K562 (cell line): Measurements from ENCODE around the gene LMNTD2. TPM values are rescaled to one million over a fixed set of nuclear protein-coding genes. Genes with fewer than 3 reads are reported as not detected.
A peak's percentile ranks its signal among the peaks of the same experiment; 100 is the strongest.

ENCODE experiments used
- HDAC6 ChIP-seq: IDR thresholded peaks from 2 replicates; pipeline ENCODE4 v1.6.1; 2012; ENCODE audit warnings: low read depth, mild to moderate bottlenecking, control low read depth, inconsistent platforms, low read length, moderate library complexity
- KDM2B ChIP-seq: fragments of 250-450 bp; sonication (Bioruptor Pico); IDR thresholded peaks from 2 replicates; pipeline ENCODE4 v1.8.0; 2021; ENCODE audit warnings: mild to moderate bottlenecking, moderate library complexity
- MCM5 ChIP-seq: fragments of 450-650 bp; IDR thresholded peaks from 2 replicates; pipeline ENCODE4 v1.6.1; 2016; ENCODE audit warnings: low read depth
- MTA1 ChIP-seq: fragments of 450-650 bp; IDR thresholded peaks from 2 replicates; pipeline ENCODE4 v1.6.1; 2017; ENCODE audit warnings: borderline replicate concordance
- MYNN ChIP-seq, 2 experiments: sonication (generic); formaldehyde crosslinking in 1 of 2; IDR thresholded peaks; 2 replicates each; pipeline versions ENCODE4 v1.5.0 to v1.6.1; 2016 to 2020; ENCODE audit warnings: antibody characterized with exemption in 1 of 2, missing genetic modification reagents in 1 of 2
- PTTG1 ChIP-seq: fragments of 450-650 bp; IDR thresholded peaks from 2 replicates; pipeline ENCODE4 v1.6.1; 2016; ENCODE audit warnings: low read depth, mild to moderate bottlenecking, missing genetic modification characterization, missing compliant biosample characterization
- SAFB ChIP-seq: fragments of 200-400 bp; formaldehyde crosslinking; IDR thresholded peaks from 2 replicates; pipeline ENCODE4 v1.6.1; 2017; ENCODE audit warnings: low read depth, low read length, borderline replicate concordance
- SRSF1 ChIP-seq: fragments of 200-400 bp; formaldehyde crosslinking; IDR thresholded peaks from 2 replicates; pipeline ENCODE4 v1.6.1; 2017; ENCODE audit warnings: mild to moderate bottlenecking, low read depth, low read length, moderate library complexity
- ZC3H4 ChIP-seq: sonication (generic); formaldehyde crosslinking; IDR thresholded peaks from 2 replicates; pipeline ENCODE4 v1.9.0; 2021; ENCODE audit warnings: missing genetic modification reagents, borderline replicate concordance
- ZNF165 ChIP-seq: fragments of 250-450 bp; sonication (Bioruptor Pico); IDR thresholded peaks from 2 replicates; pipeline ENCODE4 v1.4.0; 2020; ENCODE audit warnings: borderline replicate concordance
- ZNF274 ChIP-seq: IDR thresholded peaks from 2 replicates; pipeline ENCODE4 v1.6.1; 2011; ENCODE audit warnings: low read depth, mild to moderate bottlenecking, low read length, moderate library complexity, borderline replicate concordance
- ZNF507 ChIP-seq: conservative IDR thresholded peaks from 2 replicates; pipeline ENCODE4 v1.6.1; 2017; ENCODE audit warnings: missing genetic modification characterization, missing compliant biosample characterization
- polyA plus RNA-seq, 8 experiments: library from polyadenylated mRNA; depleted of rRNA in 4 of 8; stranded (reverse) in 5 of 8; unstranded in 3 of 8; fragments of >200 nt; fragmentation: Nextera tagmentation in 2 of 8; fragmentation: Illumina TruSeq in 1 of 8; extraction: Ambion mirVana in 2 of 8; extraction: Trizol in 1 of 8; gene quantifications; 2 replicates each; pipeline versions ENCODE4 v1.2.1 to v1.2.3, GENCODE V29; 2011 to 2014; ENCODE audit warnings: inconsistent platforms in 1 of 8, missing spikeins in 1 of 8
- total RNA-seq, 7 experiments: library from RNA; depleted of rRNA in 6 of 7; stranded (reverse); fragments of >200 nt in 6 of 7; fragmentation: Illumina TruSeq in 2 of 7; extraction: Trizol in 2 of 7; gene quantifications; 2 replicates each; pipeline versions ENCODE4 v1.2.1 to v1.2.3, GENCODE V29; 2011 to 2021; ENCODE audit warnings: low replicate concordance in 1 of 7
- TF ChIP-seq, protein P1 (sequence below): fragments of 250-450 bp; sonication (Bioruptor Pico); IDR thresholded peaks from 2 replicates; pipeline ENCODE4 v1.4.0; 2020
- TF ChIP-seq, protein P2 (sequence below), 2 experiments: fragments of 450-650 bp in 1 of 2; sonication (generic) in 1 of 2; formaldehyde crosslinking; conservative IDR thresholded peaks; 2 replicates each; pipeline versions ENCODE4 v1.4.0 to v1.8.1; 2020 to 2022; ENCODE audit warnings: mild to moderate bottlenecking in 1 of 2, missing genetic modification reagents in 1 of 2
- TF ChIP-seq, protein P3 (sequence below): fragments of 450-650 bp; IDR thresholded peaks from 2 replicates; pipeline ENCODE4 v1.6.1; 2014; ENCODE audit warnings: low read depth, mild to moderate bottlenecking, moderate library complexity, borderline replicate concordance
- TF ChIP-seq, protein P4 (sequence below): fragments of 150-350 bp; IDR thresholded peaks from 2 replicates; pipeline ENCODE4 v1.6.1; 2014; ENCODE audit warnings: low read depth, mild to moderate bottlenecking, low read length, borderline replicate concordance

Gene LMNTD2
- total and polyA plus RNA-seq, 9 of the 15 experiments (the other 6 are each of a cell fraction or from before 2014, with no cell fraction given): 0.48 to 4.2 (median 1.5) TPM; not detected in 3

DNA sequence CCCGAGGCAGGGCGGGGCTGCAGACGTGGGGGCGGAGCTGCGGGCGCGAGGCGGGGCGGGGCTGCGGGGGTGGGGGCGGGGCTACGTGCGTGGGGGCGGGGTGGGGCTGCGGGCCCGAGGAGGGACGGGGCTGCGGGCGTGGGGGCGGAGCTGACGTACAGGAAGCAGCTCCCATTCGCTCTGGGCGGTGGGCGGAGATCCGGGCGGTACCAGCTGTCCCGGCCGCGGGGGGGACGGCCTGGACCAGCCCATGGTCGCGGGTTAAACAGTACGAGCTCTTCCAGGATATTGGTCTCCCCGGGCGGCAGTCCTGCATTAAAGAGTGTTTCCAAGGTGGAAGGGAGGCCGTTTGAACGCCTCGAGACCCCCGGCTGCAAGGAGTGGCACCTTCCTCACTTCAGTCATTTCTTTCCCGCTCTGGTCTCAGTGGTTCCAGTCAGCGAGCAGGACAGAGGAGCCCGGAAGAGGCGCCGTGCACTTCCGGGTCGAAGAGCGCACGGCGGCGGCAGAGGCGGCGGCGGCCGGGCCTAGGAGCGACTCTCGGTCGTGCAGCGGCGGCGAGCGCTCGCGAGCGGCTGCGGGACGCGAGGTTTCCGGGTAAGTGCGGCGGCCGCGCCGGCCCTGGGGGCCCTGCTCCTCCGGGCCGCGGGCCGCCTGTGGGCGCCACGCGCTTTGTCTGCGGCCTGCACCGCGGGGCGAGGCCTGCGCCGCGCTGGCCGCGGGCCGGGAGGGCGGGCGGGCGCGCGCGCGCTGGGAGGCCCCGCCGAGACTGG is 15.6 kb upstream of the LMNTD2 start, which contains the start of gene PHRF1 (continued):
- TF ChIP-seq, protein P1, sequence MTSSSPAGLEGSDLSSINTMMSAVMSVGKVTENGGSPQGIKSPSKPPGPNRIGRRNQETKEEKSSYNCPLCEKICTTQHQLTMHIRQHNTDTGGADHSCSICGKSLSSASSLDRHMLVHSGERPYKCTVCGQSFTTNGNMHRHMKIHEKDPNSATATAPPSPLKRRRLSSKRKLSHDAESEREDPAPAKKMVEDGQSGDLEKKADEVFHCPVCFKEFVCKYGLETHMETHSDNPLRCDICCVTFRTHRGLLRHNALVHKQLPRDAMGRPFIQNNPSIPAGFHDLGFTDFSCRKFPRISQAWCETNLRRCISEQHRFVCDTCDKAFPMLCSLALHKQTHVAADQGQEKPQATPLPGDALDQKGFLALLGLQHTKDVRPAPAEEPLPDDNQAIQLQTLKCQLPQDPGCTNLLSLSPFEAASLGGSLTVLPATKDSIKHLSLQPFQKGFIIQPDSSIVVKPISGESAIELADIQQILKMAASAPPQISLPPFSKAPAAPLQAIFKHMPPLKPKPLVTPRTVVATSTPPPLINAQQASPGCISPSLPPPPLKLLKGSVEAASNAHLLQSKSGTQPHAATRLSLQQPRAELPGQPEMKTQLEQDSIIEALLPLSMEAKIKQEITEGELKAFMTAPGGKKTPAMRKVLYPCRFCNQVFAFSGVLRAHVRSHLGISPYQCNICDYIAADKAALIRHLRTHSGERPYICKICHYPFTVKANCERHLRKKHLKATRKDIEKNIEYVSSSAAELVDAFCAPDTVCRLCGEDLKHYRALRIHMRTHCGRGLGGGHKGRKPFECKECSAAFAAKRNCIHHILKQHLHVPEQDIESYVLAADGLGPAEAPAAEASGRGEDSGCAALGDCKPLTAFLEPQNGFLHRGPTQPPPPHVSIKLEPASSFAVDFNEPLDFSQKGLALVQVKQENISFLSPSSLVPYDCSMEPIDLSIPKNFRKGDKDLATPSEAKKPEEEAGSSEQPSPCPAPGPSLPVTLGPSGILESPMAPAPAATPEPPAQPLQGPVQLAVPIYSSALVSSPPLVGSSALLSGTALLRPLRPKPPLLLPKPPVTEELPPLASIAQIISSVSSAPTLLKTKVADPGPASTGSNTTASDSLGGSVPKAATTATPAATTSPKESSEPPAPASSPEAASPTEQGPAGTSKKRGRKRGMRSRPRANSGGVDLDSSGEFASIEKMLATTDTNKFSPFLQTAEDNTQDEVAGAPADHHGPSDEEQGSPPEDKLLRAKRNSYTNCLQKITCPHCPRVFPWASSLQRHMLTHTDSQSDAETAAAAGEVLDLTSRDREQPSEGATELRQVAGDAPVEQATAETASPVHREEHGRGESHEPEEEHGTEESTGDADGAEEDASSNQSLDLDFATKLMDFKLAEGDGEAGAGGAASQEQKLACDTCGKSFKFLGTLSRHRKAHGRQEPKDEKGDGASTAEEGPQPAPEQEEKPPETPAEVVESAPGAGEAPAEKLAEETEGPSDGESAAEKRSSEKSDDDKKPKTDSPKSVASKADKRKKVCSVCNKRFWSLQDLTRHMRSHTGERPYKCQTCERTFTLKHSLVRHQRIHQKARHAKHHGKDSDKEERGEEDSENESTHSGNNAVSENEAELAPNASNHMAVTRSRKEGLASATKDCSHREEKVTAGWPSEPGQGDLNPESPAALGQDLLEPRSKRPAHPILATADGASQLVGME (CRISPR knock-in tag): no peak
- TF ChIP-seq, protein P2, sequence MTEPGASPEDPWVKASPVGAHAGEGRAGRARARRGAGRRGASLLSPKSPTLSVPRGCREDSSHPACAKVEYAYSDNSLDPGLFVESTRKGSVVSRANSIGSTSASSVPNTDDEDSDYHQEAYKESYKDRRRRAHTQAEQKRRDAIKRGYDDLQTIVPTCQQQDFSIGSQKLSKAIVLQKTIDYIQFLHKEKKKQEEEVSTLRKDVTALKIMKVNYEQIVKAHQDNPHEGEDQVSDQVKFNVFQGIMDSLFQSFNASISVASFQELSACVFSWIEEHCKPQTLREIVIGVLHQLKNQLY (CRISPR knock-in tag; conservative IDR thresholded peaks at IDR 0.05): no peak
- TF ChIP-seq MTA1: no peak
- TF ChIP-seq, protein P3, sequence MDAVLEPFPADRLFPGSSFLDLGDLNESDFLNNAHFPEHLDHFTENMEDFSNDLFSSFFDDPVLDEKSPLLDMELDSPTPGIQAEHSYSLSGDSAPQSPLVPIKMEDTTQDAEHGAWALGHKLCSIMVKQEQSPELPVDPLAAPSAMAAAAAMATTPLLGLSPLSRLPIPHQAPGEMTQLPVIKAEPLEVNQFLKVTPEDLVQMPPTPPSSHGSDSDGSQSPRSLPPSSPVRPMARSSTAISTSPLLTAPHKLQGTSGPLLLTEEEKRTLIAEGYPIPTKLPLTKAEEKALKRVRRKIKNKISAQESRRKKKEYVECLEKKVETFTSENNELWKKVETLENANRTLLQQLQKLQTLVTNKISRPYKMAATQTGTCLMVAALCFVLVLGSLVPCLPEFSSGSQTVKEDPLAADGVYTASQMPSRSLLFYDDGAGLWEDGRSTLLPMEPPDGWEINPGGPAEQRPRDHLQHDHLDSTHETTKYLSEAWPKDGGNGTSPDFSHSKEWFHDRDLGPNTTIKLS: peak; percentile 74; the same call in 1 of the 2 replicates
- no peak for TF ChIP-seq ZC3H4
- no peak for TF ChIP-seq MYNN (IDR thresholded peaks at IDR 0.05)
- TF ChIP-seq MYNN (CRISPR knock-in tag; IDR thresholded peaks at IDR 0.05): no peak
- no peak for TF ChIP-seq ZNF274
- TF ChIP-seq ZNF165 (CRISPR knock-in tag): no peak
- no peak for TF ChIP-seq SAFB
- no peak for TF ChIP-seq HDAC6
- no peak for TF ChIP-seq ZNF507 (tag)
- no peak for TF ChIP-seq KDM2B
- TF ChIP-seq MCM5: no peak
- TF ChIP-seq SRSF1: no peak
- TF ChIP-seq, protein P4, sequence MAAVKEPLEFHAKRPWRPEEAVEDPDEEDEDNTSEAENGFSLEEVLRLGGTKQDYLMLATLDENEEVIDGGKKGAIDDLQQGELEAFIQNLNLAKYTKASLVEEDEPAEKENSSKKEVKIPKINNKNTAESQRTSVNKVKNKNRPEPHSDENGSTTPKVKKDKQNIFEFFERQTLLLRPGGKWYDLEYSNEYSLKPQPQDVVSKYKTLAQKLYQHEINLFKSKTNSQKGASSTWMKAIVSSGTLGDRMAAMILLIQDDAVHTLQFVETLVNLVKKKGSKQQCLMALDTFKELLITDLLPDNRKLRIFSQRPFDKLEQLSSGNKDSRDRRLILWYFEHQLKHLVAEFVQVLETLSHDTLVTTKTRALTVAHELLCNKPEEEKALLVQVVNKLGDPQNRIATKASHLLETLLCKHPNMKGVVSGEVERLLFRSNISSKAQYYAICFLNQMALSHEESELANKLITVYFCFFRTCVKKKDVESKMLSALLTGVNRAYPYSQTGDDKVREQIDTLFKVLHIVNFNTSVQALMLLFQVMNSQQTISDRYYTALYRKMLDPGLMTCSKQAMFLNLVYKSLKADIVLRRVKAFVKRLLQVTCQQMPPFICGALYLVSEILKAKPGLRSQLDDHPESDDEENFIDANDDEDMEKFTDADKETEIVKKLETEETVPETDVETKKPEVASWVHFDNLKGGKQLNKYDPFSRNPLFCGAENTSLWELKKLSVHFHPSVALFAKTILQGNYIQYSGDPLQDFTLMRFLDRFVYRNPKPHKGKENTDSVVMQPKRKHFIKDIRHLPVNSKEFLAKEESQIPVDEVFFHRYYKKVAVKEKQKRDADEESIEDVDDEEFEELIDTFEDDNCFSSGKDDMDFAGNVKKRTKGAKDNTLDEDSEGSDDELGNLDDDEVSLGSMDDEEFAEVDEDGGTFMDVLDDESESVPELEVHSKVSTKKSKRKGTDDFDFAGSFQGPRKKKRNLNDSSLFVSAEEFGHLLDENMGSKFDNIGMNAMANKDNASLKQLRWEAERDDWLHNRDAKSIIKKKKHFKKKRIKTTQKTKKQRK: no peak
- TF ChIP-seq PTTG1: no peak
